Psoas muscle (tissue), 8 donors: ENCODE measurements around the gene ADAM23. TPM values are rescaled to one million over a fixed set of nuclear protein-coding genes. Genes with fewer than 3 reads are reported as not detected.

Experiments
- ATAC-seq, 4 donors: fragments of 200-7000 bp; cut with Tn5 transposase; one replicate each; pipeline ENCODE4 v1.9.1; 2020; ENCODE audit warnings: moderate library complexity in 3 of 4, mild to moderate bottlenecking in 2 of 4
- DNase-seq, 2 donors: peaks; one replicate each; pipeline ENCODE4 v3.0.0-alpha.2; 2020
- H3K27ac ChIP-seq: fragments of 200-600 bp; one replicate; pipeline ENCODE4 v1.8.0; 2022
- H3K27me3 ChIP-seq, 3 donors: fragments of 200-600 bp in 1 of 3; one replicate each; pipeline versions ENCODE4 v1.6.1 to v1.8.0; 2013 to 2022; ENCODE audit warnings: low read length in 2 of 3, mild to moderate bottlenecking in 2 of 3, moderate library complexity in 1 of 3; ENCODE audit not compliant: insufficient read depth in 3 of 3
- H3K36me3 ChIP-seq, 2 donors: fragments of 200-600 bp in 1 of 2; one replicate each; pipeline versions ENCODE4 v1.6.1 to v1.8.0; 2013 to 2022; ENCODE audit warnings: low read depth in 1 of 2, mild to moderate bottlenecking in 1 of 2, moderate library complexity in 1 of 2; ENCODE audit not compliant: insufficient read depth in 1 of 2
- H3K4me1 ChIP-seq: fragments of 200-600 bp; one replicate; pipeline ENCODE4 v1.8.0; 2022
- H3K4me3 ChIP-seq: fragments of 200-600 bp; one replicate; pipeline ENCODE4 v1.8.0; 2022; ENCODE audit warnings: mild to moderate bottlenecking
- H3K9me3 ChIP-seq: fragments of 200-600 bp; one replicate; pipeline ENCODE4 v1.8.0; 2022
- WGBS, 3 donors: extraction: QIAGEN DNeasy Blood & Tissue Kit; methylation state at CpG; one replicate each; pipeline versions ENCODE4 v1.1.6 to v1.1.7; 2013; 5-methylcytosine and 5-hydroxymethylcytosine counted together
- intact Hi-C, 2 donors: fragments of 100-400 bp; cut with DNase I; formaldehyde crosslinking; loops; one replicate each; pipeline versions ENCODE4 v1.11.0 to v1.14.2; 2022
- polyA plus RNA-seq, 3 donors: library from polyadenylated mRNA; stranded (reverse); fragments of 200-250 nt; gene quantifications; one replicate each; pipeline ENCODE4 v1.2.3, GENCODE V29; 2013
- total RNA-seq, 4 donors: library from RNA; stranded (reverse); fragmentation: NEBNext Ultra II Directional in 2 of 4; extraction: Animal tissue kit (Norgen Biotek cat#: 25700) in 2 of 4; gene quantifications; one replicate each; pipeline versions ENCODE4 v1.2.1 to v1.2.4, GENCODE V29; 2021 to 2023
- TF ChIP-seq, protein P1 (sequence below): fragments of 200-600 bp; IDR thresholded peaks from one replicate; pipeline ENCODE4 v1.8.0; 2022; ENCODE audit warnings: antibody characterized with exemption
- donor health status: healthy with polysubstance abuse.
- donor health status: DM: no; HTN: no; CAD: no; lungs with moderate emphysema.
- donor health status: Bipolar disorder and iron deficiency.
- donor health status: healthy.
- donor health status: DM: yes; HTN: yes; CAD: no.
- donor health status: DM: no; HTN: no; CAD: no.
- donor health status: DM: no; HTN: no; CAD: no.
- donor health status: DM: yes; HTN: yes; CAD: no.

ADAM23 gene
- total and polyA plus RNA-seq, 7 donors: 0.42 to 9.2 (median 6.0) TPM

DNA sequence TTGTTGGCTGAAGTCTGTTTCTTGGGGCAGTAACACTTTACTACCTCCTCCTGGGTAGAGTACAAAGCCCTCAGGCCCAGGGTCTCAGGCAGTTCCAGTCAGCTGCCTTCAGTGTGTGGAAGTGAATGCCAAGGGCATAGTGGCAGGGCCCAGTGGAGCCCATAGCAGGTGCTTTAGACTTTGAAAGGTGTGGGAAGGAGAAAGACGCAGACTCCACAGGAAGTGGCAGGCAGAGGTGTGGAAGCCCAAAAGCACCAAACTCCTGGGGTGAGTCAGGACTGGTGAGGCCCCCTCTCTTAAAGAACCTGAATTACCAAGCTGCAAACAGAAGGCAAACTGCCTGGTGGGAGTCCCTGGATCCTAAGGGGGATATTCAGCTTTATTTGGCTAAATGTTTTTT is 45.3 kb downstream of the ADAM23 start:
- Histone ChIP-seq H3K4me3 (no peak overlapping the region), H3K27ac (no peak overlapping the region), H3K36me3 (no peaks in the 10 kb centered on the region), H3K9me3 (no peaks in the 10 kb centered on the region), H3K27me3 (no peaks in the 10 kb centered on the region), H3K4me1 (no peaks in the 10 kb centered on the region)
- intact Hi-C loops: no loop called here
- DNase-seq (no peak), ATAC-seq (no peak)
- TF ChIP-seq, protein P1, sequence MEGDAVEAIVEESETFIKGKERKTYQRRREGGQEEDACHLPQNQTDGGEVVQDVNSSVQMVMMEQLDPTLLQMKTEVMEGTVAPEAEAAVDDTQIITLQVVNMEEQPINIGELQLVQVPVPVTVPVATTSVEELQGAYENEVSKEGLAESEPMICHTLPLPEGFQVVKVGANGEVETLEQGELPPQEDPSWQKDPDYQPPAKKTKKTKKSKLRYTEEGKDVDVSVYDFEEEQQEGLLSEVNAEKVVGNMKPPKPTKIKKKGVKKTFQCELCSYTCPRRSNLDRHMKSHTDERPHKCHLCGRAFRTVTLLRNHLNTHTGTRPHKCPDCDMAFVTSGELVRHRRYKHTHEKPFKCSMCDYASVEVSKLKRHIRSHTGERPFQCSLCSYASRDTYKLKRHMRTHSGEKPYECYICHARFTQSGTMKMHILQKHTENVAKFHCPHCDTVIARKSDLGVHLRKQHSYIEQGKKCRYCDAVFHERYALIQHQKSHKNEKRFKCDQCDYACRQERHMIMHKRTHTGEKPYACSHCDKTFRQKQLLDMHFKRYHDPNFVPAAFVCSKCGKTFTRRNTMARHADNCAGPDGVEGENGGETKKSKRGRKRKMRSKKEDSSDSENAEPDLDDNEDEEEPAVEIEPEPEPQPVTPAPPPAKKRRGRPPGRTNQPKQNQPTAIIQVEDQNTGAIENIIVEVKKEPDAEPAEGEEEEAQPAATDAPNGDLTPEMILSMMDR: no peak
- 83 to 89% (median 85%) methylated on average over 1 of the region's 1 CpG for WGBS, 3 donors

DNA sequence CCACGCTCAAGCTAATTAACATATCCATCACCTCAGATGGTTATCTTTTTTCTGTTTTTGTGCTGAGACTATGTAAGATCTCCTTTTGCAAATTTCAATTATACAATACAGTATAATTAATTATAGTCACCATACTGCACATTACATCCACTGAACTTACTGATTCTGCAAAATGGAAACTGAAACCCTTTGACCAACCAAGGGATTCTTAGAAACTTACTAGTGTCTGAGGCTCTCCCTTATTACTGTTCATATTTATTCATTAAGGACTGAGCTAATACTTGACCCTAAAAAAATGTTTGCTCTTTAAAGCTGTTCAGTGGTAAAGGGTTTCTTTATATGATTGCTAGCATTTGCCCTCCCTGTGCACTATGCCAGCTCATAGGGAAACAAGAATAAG is 50.7 kb downstream of the ADAM23 start:
- Histone ChIP-seq H3K27me3 (no peaks in the 10 kb centered on the region), H3K4me3 (no peak overlapping the region), H3K4me1 (no peaks in the 10 kb centered on the region), H3K27ac (no peak overlapping the region), H3K9me3 (no peaks in the 10 kb centered on the region), H3K36me3 (no peaks in the 10 kb centered on the region)
- 90 to 97% (median 95%) methylated on average over 1 of the region's 1 CpG for WGBS, 3 donors
- ATAC-seq: no peak
- no peak for DNase-seq
- TF ChIP-seq, protein P1: no peak
- intact Hi-C loops: no loop called here

DNA sequence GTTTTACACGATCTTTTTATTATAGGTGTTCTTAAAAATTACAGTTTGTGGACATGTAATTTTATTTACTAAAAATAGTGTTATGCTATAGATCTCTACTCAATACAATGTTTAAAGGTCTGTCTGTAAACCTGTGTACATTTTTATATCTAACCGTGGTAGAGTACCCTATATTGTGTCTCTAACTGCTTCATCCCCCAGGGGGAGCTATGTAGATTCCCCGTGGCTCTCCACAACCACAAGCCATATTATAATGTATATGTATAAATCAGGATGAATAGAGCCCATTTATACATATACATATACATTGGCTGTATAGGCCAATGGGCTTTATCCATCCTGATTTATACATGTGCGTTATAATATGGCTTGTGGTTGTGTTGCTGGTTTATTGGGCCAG is 59.4 kb downstream of the ADAM23 start:
- H3K27ac ChIP-seq: no peak overlapping the region
- 77 to 87% (median 83%) methylated on average over 4 of the region's 4 CpGs for WGBS, 3 donors
- no peaks in the 10 kb centered on the region for H3K27me3 ChIP-seq
- H3K4me1 ChIP-seq: peaks cover 8% of the 10 kb centered on the region
- intact Hi-C loops: loop anchor here in 1 of 2 donors (10.0 kb wide), 1 partner anchor 1758 kb away; no protein-coding TSS in a partner anchor
- H3K36me3 ChIP-seq: no peaks in the 10 kb centered on the region
- H3K9me3 ChIP-seq: no peaks in the 10 kb centered on the region
- TF ChIP-seq, protein P1: no peak
- no peak for ATAC-seq
- DNase-seq: no peak
- no peak overlapping the region for H3K4me3 ChIP-seq

DNA sequence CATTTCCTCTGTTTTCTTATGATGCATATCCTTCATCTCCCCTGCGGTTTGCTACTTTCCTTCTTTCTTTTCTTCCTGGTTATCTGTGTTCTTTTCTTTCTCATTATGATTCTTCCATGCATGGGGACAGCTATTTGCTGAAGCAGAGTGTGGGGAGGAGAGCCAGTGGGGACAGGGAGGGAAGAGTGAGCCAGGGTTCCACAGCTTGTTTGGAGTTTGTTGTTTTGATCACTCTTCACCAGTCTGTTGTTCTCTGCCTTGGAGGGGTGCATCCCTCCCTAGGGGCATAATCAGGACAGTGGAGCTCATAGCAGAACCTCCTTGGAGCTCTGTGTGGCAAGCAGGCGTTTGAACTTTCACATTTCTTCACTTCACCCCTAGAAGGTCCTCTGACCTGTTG is 68.0 kb downstream of the ADAM23 start:
- TF ChIP-seq, protein P1: no peak
- intact Hi-C loops: no loop called here
- no peaks in the 10 kb centered on the region for H3K27me3 ChIP-seq
- no peaks in the 10 kb centered on the region for H3K9me3 ChIP-seq
- no peak overlapping the region for H3K27ac ChIP-seq
- WGBS, 3 donors: 67 to 73% (median 70%) methylated on average over 2 of the region's 2 CpGs
- DNase-seq (no peak), ATAC-seq (no peak)
- H3K4me3 ChIP-seq: no peak overlapping the region
- H3K4me1 ChIP-seq: no peaks in the 10 kb centered on the region
- no peaks in the 10 kb centered on the region for H3K36me3 ChIP-seq

DNA sequence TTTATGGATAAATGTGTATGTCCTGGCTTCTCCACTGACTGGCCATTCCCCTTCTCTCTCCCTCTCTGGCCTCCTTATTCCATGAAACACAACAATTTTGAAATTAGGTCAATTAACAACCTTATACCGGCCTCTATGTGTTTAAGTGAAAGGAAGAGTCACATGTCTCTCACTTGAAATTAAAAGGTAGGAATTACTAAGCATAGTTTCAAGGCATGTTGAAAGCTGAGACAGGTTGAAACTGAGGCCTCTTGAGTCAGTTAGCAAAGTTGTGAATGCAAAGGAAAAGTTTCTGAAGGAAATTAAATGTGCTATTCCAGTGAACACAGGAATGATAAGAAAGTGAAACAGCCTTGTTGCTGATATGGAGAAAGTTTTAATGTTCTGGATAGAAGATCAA is 69.7 kb downstream of the ADAM23 start:
- Histone ChIP-seq H3K36me3 (no peaks in the 10 kb centered on the region), H3K4me3 (no peak overlapping the region), H3K4me1 (no peaks in the 10 kb centered on the region), H3K27me3 (no peaks in the 10 kb centered on the region), H3K27ac (no peak overlapping the region), H3K9me3 (no peaks in the 10 kb centered on the region)
- TF ChIP-seq, protein P1: no peak
- no peak for ATAC-seq
- WGBS, 3 donors: 81 to 97% (median 88%) methylated on average over 1 of the region's 1 CpG
- no peak for DNase-seq
- intact Hi-C loops: no loop called here
